SK-N-SH (cell line): ENCODE results near the gene PNPLA8. TPM values are rescaled to one million over a fixed set of nuclear protein-coding genes. Genes with fewer than 3 reads are reported as not detected.

ENCODE experiments used
- CTCF ChIP-seq: fragments of 200-600 bp; sonication (generic); IDR thresholded peaks from 2 replicates; pipeline ENCODE4 v1.6.1; 2017; ENCODE audit warnings: antibody characterized with exemption, mild to moderate bottlenecking, moderate library complexity
- ELF1 ChIP-seq: IDR thresholded peaks from 2 replicates; pipeline ENCODE4 v1.4.0; 2012
- EP300 ChIP-seq, 2 experiments: IDR thresholded peaks; 2 replicates each; pipeline versions ENCODE4 v1.4.0 to v1.6.1; 2012; ENCODE audit warnings: borderline replicate concordance in 1 of 2, low read depth in 1 of 2, low read length in 1 of 2
- EZH2phosphoT487 ChIP-seq: fragments of 200-600 bp; sonication (generic); IDR thresholded peaks from 2 replicates; pipeline ENCODE4 v1.6.1; 2017; ENCODE audit warnings: low read depth, mixed run types, mild to moderate bottlenecking, antibody characterized with exemption, moderate library complexity, borderline replicate concordance
- FOSL2 ChIP-seq: IDR thresholded peaks from 2 replicates; pipeline ENCODE4 v1.4.0; 2012; ENCODE audit warnings: low read depth, mild to moderate bottlenecking, moderate library complexity, borderline replicate concordance
- FOXM1 ChIP-seq: IDR thresholded peaks from 2 replicates; pipeline ENCODE4 v1.4.0; 2012; ENCODE audit warnings: low read depth, mild to moderate bottlenecking
- GATA2 ChIP-seq: sonication (generic); formaldehyde crosslinking; IDR thresholded peaks from 2 replicates; pipeline ENCODE4 v1.5.0; 2020; ENCODE audit warnings: mild to moderate bottlenecking, missing genetic modification reagents
- JUND ChIP-seq: IDR thresholded peaks from 2 replicates; pipeline ENCODE4 v1.4.0; 2012
- NFIC ChIP-seq: IDR thresholded peaks from 2 replicates; pipeline ENCODE4 v1.4.0; 2012; ENCODE audit warnings: borderline replicate concordance
- POLR2AphosphoS5 ChIP-seq: IDR thresholded peaks from 2 replicates; pipeline ENCODE4 v1.6.1; 2012; ENCODE audit warnings: low read depth, low read length
- RXRA ChIP-seq: IDR thresholded peaks from 2 replicates; pipeline ENCODE4 v1.4.0; 2012; ENCODE audit warnings: low read depth, mild to moderate bottlenecking, borderline replicate concordance
- SIN3A ChIP-seq: IDR thresholded peaks from 2 replicates; pipeline ENCODE4 v1.6.1; 2012; ENCODE audit warnings: low read depth, mild to moderate bottlenecking, low read length, moderate library complexity, borderline replicate concordance
- SMC3 ChIP-seq: IDR thresholded peaks from 2 replicates; pipeline ENCODE4 v1.6.1; 2012; ENCODE audit warnings: low read depth, low read length, improper control_type of control experiment
- TEAD4 ChIP-seq: IDR thresholded peaks from 2 replicates; pipeline ENCODE4 v1.4.0; 2012; ENCODE audit warnings: mild to moderate bottlenecking, borderline replicate concordance; ENCODE audit not compliant: insufficient read depth
- USF1 ChIP-seq: IDR thresholded peaks from 2 replicates; pipeline ENCODE4 v1.4.0; 2012; ENCODE audit warnings: low read depth, borderline replicate concordance
- polyA plus RNA-seq, 3 experiments: library from polyadenylated mRNA; depleted of rRNA; stranded (reverse); fragments of >200 nt; gene quantifications; 2 replicates each; pipeline ENCODE4 v1.2.3, GENCODE V29; 2012
- TF ChIP-seq, protein P1 (sequence below): IDR thresholded peaks from 2 replicates; pipeline ENCODE4 v1.4.0; 2012; ENCODE audit warnings: low read depth
- TF ChIP-seq, protein P2 (sequence below): fragments of 150-350 bp; IDR thresholded peaks from 2 replicates; pipeline ENCODE4 v1.6.1; 2017; ENCODE audit warnings: antibody characterized with exemption, low read length, low read depth, borderline replicate concordance

PNPLA8 gene
- polyA plus RNA-seq, 1 of the 3 experiments (the other 2 are of a cell fraction) = 7.2 TPM

DNA sequence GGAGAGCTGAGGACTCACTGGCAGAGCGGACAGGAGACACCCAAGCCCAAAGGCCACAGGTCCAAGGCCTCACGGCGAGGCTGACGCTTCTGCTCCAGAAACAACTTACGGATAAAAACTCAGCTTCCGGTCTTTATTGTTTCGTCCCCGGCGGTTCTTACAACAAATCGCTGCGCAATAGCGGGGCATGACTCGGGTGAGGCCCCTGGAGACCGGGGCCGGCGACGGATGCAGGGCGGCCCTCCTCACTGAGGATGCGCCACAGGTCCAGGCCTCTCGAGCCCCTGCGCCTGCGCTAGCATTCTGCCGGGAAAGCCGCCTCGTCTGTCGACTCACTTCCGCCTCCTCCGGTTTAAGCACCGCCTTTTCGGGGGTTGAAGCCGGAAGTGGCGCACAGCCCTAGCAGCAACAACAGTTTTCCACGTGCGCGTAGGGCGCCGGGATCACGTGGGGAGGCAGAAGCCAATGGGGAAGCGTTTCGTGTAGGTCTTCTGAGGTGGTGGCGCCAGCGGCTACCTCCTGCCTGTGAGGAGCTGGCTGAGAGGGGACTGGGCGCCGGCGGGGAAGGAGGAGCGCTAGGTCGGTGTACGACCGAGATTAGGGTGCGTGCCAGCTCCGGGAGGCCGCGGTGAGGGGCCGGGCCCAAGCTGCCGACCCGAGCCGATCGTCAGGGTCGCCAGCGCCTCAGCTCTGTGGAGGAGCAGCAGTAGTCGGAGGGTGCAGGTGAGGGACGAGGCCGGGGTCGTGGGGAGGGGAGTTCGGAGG is 43.6 kb upstream of the PNPLA8 start, which contains the start of the genes DNAJB9 and THAP5 (continued):
- TF ChIP-seq FOSL2 (no peak), EP300 (IDR thresholded peaks at IDR 0.05; ENCODE audit: borderline replicate concordance in 1 of 2, low read depth in 1 of 2, low read length in 1 of 2) (peak in 1 of 2 experiments; percentile 15; a peak in 1 of 4 replicates), NFIC (no peak), TEAD4 (no peak), POLR2AphosphoS5 (peak; percentile 98), USF1 (peak; percentile 99), RXRA (no peak), EZH2phosphoT487 (no peak), JUND (no peak), ELF1 (peak; percentile 90), SMC3 (no peak), GATA2 (CRISPR knock-in tag) (peak; percentile 33; the same call in 1 of the 2 replicates), CTCF (no peak), SIN3A (peak; percentile 90), FOXM1 (no peak)
- TF ChIP-seq, protein P1, sequence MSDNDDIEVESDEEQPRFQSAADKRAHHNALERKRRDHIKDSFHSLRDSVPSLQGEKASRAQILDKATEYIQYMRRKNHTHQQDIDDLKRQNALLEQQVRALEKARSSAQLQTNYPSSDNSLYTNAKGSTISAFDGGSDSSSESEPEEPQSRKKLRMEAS = peak; percentile 100
- TF ChIP-seq, protein P2, sequence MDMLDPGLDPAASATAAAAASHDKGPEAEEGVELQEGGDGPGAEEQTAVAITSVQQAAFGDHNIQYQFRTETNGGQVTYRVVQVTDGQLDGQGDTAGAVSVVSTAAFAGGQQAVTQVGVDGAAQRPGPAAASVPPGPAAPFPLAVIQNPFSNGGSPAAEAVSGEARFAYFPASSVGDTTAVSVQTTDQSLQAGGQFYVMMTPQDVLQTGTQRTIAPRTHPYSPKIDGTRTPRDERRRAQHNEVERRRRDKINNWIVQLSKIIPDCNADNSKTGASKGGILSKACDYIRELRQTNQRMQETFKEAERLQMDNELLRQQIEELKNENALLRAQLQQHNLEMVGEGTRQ = peak; percentile 97
